Measurements from ENCODE around the gene CYB5B.

Gene CYB5B

DNA sequence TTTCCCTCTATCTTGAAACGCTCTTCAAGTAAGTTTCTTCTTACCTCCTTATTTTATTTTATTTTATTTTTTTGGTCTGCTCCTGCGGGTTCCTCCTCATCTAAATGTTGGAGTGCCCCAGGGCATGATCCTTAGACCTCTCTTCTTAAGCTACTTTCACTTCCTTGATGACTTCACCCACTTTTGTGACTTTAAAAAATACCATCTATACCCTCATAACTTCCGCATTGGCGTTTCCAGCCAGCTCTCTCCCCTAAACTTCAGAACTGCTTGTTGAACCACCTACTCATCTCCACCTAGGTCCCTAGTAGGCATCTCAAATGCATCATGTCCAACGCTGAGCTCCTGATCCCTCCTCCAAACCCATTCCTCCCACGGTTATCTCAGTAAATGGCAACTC lies 89.9 kb downstream of the CYB5B start:
- FAIRE-seq, result no peak

More for the DNA sequence above, 89.9 kb downstream of the CYB5B start:
- no peak for DNase-seq (ENCODE audit: low spot score)
